ENCODE results near the gene CDSN.

The CDSN gene

GRCh38 chr6:31156641-31157040 is 36.4 kb upstream of the CDSN start:
- no peak for DNase-seq (ENCODE audit: low read depth)
- H3K4me3 ChIP-seq (ENCODE audit: low read length): no peak overlapping the region
- TF ChIP-seq, protein P1, sequence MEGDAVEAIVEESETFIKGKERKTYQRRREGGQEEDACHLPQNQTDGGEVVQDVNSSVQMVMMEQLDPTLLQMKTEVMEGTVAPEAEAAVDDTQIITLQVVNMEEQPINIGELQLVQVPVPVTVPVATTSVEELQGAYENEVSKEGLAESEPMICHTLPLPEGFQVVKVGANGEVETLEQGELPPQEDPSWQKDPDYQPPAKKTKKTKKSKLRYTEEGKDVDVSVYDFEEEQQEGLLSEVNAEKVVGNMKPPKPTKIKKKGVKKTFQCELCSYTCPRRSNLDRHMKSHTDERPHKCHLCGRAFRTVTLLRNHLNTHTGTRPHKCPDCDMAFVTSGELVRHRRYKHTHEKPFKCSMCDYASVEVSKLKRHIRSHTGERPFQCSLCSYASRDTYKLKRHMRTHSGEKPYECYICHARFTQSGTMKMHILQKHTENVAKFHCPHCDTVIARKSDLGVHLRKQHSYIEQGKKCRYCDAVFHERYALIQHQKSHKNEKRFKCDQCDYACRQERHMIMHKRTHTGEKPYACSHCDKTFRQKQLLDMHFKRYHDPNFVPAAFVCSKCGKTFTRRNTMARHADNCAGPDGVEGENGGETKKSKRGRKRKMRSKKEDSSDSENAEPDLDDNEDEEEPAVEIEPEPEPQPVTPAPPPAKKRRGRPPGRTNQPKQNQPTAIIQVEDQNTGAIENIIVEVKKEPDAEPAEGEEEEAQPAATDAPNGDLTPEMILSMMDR (IDR thresholded peaks at IDR 0.05; ENCODE audit: insufficient read depth, low read depth, low read length, missing control alignments): no peak

DNA sequence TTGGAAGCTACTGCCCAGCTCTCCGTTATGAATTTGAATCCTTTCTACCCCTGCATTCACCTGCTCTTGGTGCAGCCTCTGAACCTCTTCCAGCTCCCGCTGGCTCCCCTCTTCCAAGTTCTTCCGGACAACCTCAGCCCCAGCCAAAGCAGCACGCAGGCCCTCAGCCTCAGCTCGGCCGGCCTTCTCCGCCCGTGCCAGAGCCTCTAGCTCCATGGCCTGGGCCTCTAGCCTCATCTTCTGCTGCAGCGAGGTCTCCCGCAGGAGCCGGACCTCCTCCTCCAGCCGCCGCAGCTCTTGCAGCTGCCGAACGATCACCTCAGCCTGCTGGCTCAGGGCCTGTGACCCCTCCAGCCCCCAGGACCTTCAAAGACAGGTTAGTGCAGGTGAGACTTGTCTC is 34.2 kb upstream of the CDSN start:
- DNase-seq (ENCODE audit: low read depth): no peak

DNA sequence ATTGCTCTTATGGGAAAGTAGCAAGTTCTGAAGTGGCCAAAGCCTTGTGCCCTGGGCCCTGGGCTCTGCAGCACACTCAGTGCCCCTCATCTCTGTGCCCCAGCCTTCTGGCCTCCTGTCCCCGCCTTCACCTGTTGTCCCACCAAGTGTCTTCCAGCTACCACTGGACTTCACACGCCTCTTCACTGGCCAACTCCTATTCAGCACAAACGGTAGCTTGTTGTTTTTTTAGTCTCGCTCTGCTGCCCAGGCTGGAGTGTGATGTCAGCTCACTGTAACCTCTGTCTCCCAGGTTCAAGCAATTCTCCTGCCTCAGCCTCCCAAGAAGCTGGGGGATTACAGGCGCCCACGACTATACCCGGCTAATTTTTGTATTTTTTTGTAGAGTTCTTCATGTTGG is 32.5 kb upstream of the CDSN start:
- no peak overlapping the region for H3K4me3 ChIP-seq (ENCODE audit: low read length)
- no peak for DNase-seq (ENCODE audit: low read depth)
- TF ChIP-seq, protein P1 (IDR thresholded peaks at IDR 0.05; ENCODE audit: insufficient read depth, low read depth, low read length, missing control alignments): no peak

More for the DNA sequence above, 34.2 kb upstream of the CDSN start:
- TF ChIP-seq, protein P1 (IDR thresholded peaks at IDR 0.05; ENCODE audit: insufficient read depth, low read depth, low read length, missing control alignments): no peak
- H3K4me3 ChIP-seq (ENCODE audit: low read length): no peak overlapping the region

- DNase-seq (ENCODE audit: low read depth): no peak
- TF ChIP-seq, protein P1 (IDR thresholded peaks at IDR 0.05; ENCODE audit: insufficient read depth, low read depth, low read length, missing control alignments): no peak
- H3K4me3 ChIP-seq (ENCODE audit: low read length): no peak overlapping the region
Observed at GRCh38 chr6:31149827-31150447, 29.7 kb upstream of the CDSN start.

DNA sequence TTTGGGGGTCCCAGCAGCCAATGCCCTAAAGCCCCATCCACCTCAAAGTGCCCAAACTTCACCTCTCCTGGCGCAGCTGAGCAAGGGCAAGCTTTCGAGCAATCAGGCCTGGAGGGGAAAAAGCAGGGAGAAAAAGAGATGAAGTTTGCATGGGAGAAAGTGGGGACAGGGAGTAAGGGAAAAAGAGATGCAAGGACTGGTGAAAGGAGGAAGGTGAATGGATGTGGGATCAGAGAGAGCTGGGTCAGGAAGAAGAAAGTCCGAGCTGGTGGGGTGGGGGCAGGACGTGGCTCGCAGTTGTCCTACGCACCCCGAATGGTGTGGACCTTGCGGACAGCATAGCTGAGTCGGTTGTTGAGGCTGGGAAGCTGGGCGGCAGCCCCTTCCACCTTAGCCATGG is 25.1 kb upstream of the CDSN start:
- TF ChIP-seq, protein P1 (IDR thresholded peaks at IDR 0.05; ENCODE audit: insufficient read depth, low read depth, low read length, missing control alignments): no peak
- no peak overlapping the region for H3K4me3 ChIP-seq (ENCODE audit: low read length)
- no peak for DNase-seq (ENCODE audit: low read depth)

- TF ChIP-seq, protein P1 (IDR thresholded peaks at IDR 0.05; ENCODE audit: insufficient read depth, low read depth, low read length, missing control alignments): no peak
- H3K4me3 ChIP-seq (ENCODE audit: low read length): no peak overlapping the region
- no peak for DNase-seq (ENCODE audit: low read depth)
Observed at GRCh38 chr6:31144970-31145340, 24.7 kb upstream of the CDSN start.

DNA sequence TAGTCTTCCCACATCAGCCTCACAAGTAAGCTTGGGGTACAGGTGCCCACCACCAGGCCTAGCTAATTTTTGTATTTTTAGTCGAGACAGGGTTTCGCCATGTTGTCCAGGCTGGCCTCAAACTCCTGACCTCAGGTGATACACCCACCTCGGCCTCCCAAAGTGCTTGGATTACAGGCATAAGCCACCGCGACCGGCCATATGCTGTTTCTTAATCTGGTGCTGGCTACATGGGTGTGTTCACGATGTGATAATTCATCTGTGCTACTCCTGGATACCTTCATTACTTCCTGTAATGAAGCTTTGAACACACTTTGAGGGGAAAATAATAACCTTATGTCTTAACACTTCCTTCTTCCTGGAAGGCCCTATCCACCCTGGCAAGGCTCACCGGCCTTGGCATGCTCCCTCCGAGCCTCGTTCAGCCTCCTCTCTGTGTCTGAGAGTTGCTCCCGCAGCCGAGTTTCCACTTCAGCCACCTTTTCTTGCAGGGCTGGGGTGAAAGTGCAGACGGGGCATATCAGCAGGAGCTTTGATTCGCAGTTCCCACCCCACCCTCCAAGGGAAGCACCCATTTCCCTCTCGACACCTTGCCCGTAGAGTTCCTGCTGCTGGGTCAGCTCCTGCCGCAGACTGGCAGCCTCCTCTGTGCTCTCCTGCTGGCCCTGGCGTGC is 24.2 kb upstream of the CDSN start:
- TF ChIP-seq, protein P1 (IDR thresholded peaks at IDR 0.05; ENCODE audit: insufficient read depth, low read depth, low read length, missing control alignments): no peak
- DNase-seq (ENCODE audit: low read depth): no peak
- H3K4me3 ChIP-seq (ENCODE audit: low read length): no peak overlapping the region

Data from epithelial cell of esophagus (primary cell).